Measurements from ENCODE around the gene IFT122. TPM values are rescaled to one million over a fixed set of nuclear protein-coding genes. Genes with fewer than 3 reads are reported as not detected.

Gene IFT122
- total RNA-seq, 2 experiments from 2014 or later: 18.4 to 22.6 TPM

GRCh38 chr3:129416415-129416814, 23.6 kb upstream of the IFT122 start:
- Mint-ChIP-seq H3K27me3 (no peaks in the 10 kb centered on the region), H3K4me1 (no peaks in the 10 kb centered on the region), H3K36me3 (ENCODE audit: low read depth) (no peaks in the 10 kb centered on the region), H3K27ac (no peak overlapping the region), H3K9me3 (ENCODE audit: low read depth) (no peaks in the 10 kb centered on the region), H3K4me3 (no peak overlapping the region)
- POLR2A ChIA-PET: interaction anchor here (0.9 kb wide), 1 partner anchor 24 kb away, joined by 3 read pairs; the partner anchor contains the start of gene IFT122
- DNase-seq: no peak
- intact Hi-C loops (cut with DNase I, micrococcal nuclease): no loop called here
- CTCF ChIA-PET: interaction anchor here (0.7 kb wide), 1 partner anchor 1056 kb away, joined by 4 read pairs; no protein-coding TSS in a partner anchor
- no peak for ATAC-seq

GRCh38 chr3:129417326-129417725, 22.7 kb upstream of the IFT122 start:
- Mint-ChIP-seq H3K27me3 (no peaks in the 10 kb centered on the region), H3K4me1 (no peaks in the 10 kb centered on the region), H3K27ac (no peak overlapping the region), H3K9me3 (ENCODE audit: low read depth) (no peaks in the 10 kb centered on the region), H3K36me3 (ENCODE audit: low read depth) (no peaks in the 10 kb centered on the region), H3K4me3 (no peak overlapping the region)
- POLR2A ChIA-PET: no interaction called here
- ATAC-seq: no peak
- intact Hi-C loops (cut with DNase I, micrococcal nuclease): no loop called here
- no peak for DNase-seq
- CTCF ChIA-PET: interaction anchor here (0.7 kb wide), 1 partner anchor 27 kb away, joined by 5 read pairs; no protein-coding TSS in a partner anchor

- H3K4me3 Mint-ChIP-seq: no peak overlapping the region
- H3K4me1 Mint-ChIP-seq: no peaks in the 10 kb centered on the region
- no peak overlapping the region for H3K27ac Mint-ChIP-seq
- no peak for ATAC-seq
- ChIA-PET CTCF (interaction anchor here (0.8 kb wide), 1 partner anchor 9 kb away, joined by 3 read pairs; no protein-coding TSS in a partner anchor), POLR2A (no interaction called here)
- H3K9me3 Mint-ChIP-seq (ENCODE audit: low read depth): no peaks in the 10 kb centered on the region
- H3K36me3 Mint-ChIP-seq (ENCODE audit: low read depth): no peaks in the 10 kb centered on the region
- no peaks in the 10 kb centered on the region for H3K27me3 Mint-ChIP-seq
- no peak for DNase-seq
- intact Hi-C loops (cut with DNase I, micrococcal nuclease): no loop called here
These were observed 21.7 kb upstream of the IFT122 start for GRCh38 chr3:129418041-129418973.

GRCh38 chr3:129419476-129419875, 20.5 kb upstream of the IFT122 start:
- Mint-ChIP-seq H3K4me1 (peaks cover 8% of the 10 kb centered on the region), H3K27me3 (no peaks in the 10 kb centered on the region), H3K27ac (no peak overlapping the region), H3K9me3 (ENCODE audit: low read depth) (no peaks in the 10 kb centered on the region), H3K4me3 (no peak overlapping the region), H3K36me3 (ENCODE audit: low read depth) (no peaks in the 10 kb centered on the region)
- CTCF ChIA-PET: interaction anchor here (1.1 kb wide), 2 partner anchors 21 to 36 kb away, joined by 3 read pairs; no protein-coding TSS in a partner anchor
- DNase-seq (no peak), ATAC-seq (no peak)
- intact Hi-C loops (cut with DNase I, micrococcal nuclease): no loop called here
- POLR2A ChIA-PET: no interaction called here

- H3K36me3 Mint-ChIP-seq (ENCODE audit: low read depth): no peaks in the 10 kb centered on the region
- no peaks in the 10 kb centered on the region for H3K27me3 Mint-ChIP-seq
- no peaks in the 10 kb centered on the region for H3K9me3 Mint-ChIP-seq (ENCODE audit: low read depth)
- H3K4me3 Mint-ChIP-seq: no peak overlapping the region
- CTCF ChIA-PET: interaction anchor here (0.7 to 0.9 kb wide), 2 partner anchors 12 to 277 kb away, joined by 3 to 4 read pairs; no protein-coding TSS in a partner anchor
- intact Hi-C loops (cut with DNase I, micrococcal nuclease): no loop called here
- no peak for ATAC-seq
- H3K4me1 Mint-ChIP-seq: peaks cover 18% of the 10 kb centered on the region
- H3K27ac Mint-ChIP-seq: no peak overlapping the region
- no peak for DNase-seq
- POLR2A ChIA-PET: no interaction called here
These were observed 18.7 kb upstream of the IFT122 start for GRCh38 chr3:129421236-129421883.

GRCh38 chr3:129421988-129422745, 17.9 kb upstream of the IFT122 start:
- H3K9me3 Mint-ChIP-seq (ENCODE audit: low read depth): no peaks in the 10 kb centered on the region
- no peak overlapping the region for H3K27ac Mint-ChIP-seq
- ATAC-seq: no peak

GRCh38 chr3:129422897-129423296, 17.1 kb upstream of the IFT122 start:
- ChIA-PET CTCF (interaction anchor here (0.6 to 1.1 kb wide), 2 partner anchors 25 to 55 kb away, joined by 3 read pairs; no protein-coding TSS in a partner anchor), POLR2A (interaction anchor here (0.6 to 0.7 kb wide), 2 partner anchors 86 to 732 kb away, joined by 3 to 4 read pairs; no protein-coding TSS in a partner anchor)
- Mint-ChIP-seq H3K27ac (no peak overlapping the region), H3K36me3 (ENCODE audit: low read depth) (no peaks in the 10 kb centered on the region), H3K9me3 (ENCODE audit: low read depth) (no peaks in the 10 kb centered on the region), H3K4me1 (peaks cover 23% of the 10 kb centered on the region), H3K27me3 (no peaks in the 10 kb centered on the region), H3K4me3 (no peak overlapping the region)
- intact Hi-C loops (cut with DNase I, micrococcal nuclease): no loop called here
- DNase-seq (no peak), ATAC-seq (no peak)

More at GRCh38 chr3:129421988-129422745, 17.9 kb upstream of the IFT122 start:
- POLR2A ChIA-PET: interaction anchor here (0.7 kb wide), 1 partner anchor 85 kb away, joined by 3 read pairs; no protein-coding TSS in a partner anchor
- Mint-ChIP-seq H3K36me3 (ENCODE audit: low read depth) (no peaks in the 10 kb centered on the region), H3K4me3 (no peak overlapping the region), H3K4me1 (peaks cover 18% of the 10 kb centered on the region), H3K27me3 (no peaks in the 10 kb centered on the region)
- intact Hi-C loops (cut with DNase I, micrococcal nuclease): no loop called here
- CTCF ChIA-PET: interaction anchor here (0.5 to 1.1 kb wide), 4 partner anchors 13 to 394 kb away, joined by 3 to 4 read pairs (median 3); no protein-coding TSS in a partner anchor
- no peak for DNase-seq

- DNase-seq: no peak
- peak; percentile 31 for ATAC-seq
- Mint-ChIP-seq H3K4me3 (no peak overlapping the region), H3K36me3 (ENCODE audit: low read depth) (peaks cover 4% of the 10 kb centered on the region), H3K27ac (peak overlapping the region; percentile 2), H3K4me1 (peaks cover 37% of the 10 kb centered on the region), H3K9me3 (ENCODE audit: low read depth) (no peaks in the 10 kb centered on the region), H3K27me3 (no peaks in the 10 kb centered on the region)
- ChIA-PET POLR2A (no interaction called here), CTCF (no interaction called here)
- intact Hi-C loops (cut with DNase I, micrococcal nuclease): no loop called here
These were observed 15.7 kb upstream of the IFT122 start for GRCh38 chr3:129424185-129424841.

GRCh38 chr3:129425213-129425612, 14.8 kb upstream of the IFT122 start:
- ATAC-seq (no peak), DNase-seq (no peak)
- no peaks in the 10 kb centered on the region for H3K9me3 Mint-ChIP-seq (ENCODE audit: low read depth)
- H3K4me1 Mint-ChIP-seq: peaks cover 43% of the 10 kb centered on the region
- no peaks in the 10 kb centered on the region for H3K27me3 Mint-ChIP-seq
- no peak overlapping the region for H3K27ac Mint-ChIP-seq
- H3K36me3 Mint-ChIP-seq (ENCODE audit: low read depth): peaks cover 8% of the 10 kb centered on the region
- no peak overlapping the region for H3K4me3 Mint-ChIP-seq
- ChIA-PET POLR2A (no interaction called here), CTCF (interaction anchor here (0.6 to 1.1 kb wide), 3 partner anchors 10 to 303 kb away, joined by 3 to 4 read pairs (median 3); partner anchors contain the start of gene RAB43)
- intact Hi-C loops (cut with DNase I, micrococcal nuclease): loop anchor here in 1 of 2 experiments (5.0 kb wide), 1 partner anchor 1753 kb away; the partner anchor contains the start of gene ABTB1

GRCh38 chr3:129425619-129426018, 14.4 kb upstream of the IFT122 start:
- ATAC-seq (no peak), DNase-seq (no peak)
- Mint-ChIP-seq H3K4me1 (peaks cover 43% of the 10 kb centered on the region), H3K27me3 (no peaks in the 10 kb centered on the region), H3K9me3 (ENCODE audit: low read depth) (no peaks in the 10 kb centered on the region), H3K27ac (no peak overlapping the region), H3K36me3 (ENCODE audit: low read depth) (peaks cover 9% of the 10 kb centered on the region), H3K4me3 (no peak overlapping the region)
- ChIA-PET POLR2A (interaction anchor here (0.6 kb wide), 1 partner anchor 123 kb away, joined by 3 read pairs; no protein-coding TSS in a partner anchor), CTCF (interaction anchor here (0.6 to 1.1 kb wide), 3 partner anchors 10 to 304 kb away, joined by 3 to 4 read pairs (median 3); partner anchors contain the start of gene RAB43)
- intact Hi-C loops (cut with DNase I, micrococcal nuclease): loop anchor here in 1 of 2 experiments (5.0 kb wide), 1 partner anchor 1753 kb away; the partner anchor contains the start of gene ABTB1

All from activated CD4-positive, alpha-beta T cell treated with anti-CD3 and anti-CD28 coated beads for 36 hours (primary cell).